ENCODE measurements around the gene ACSS3.
"Not testable (repeated sequence)": the region's sequence is repeated elsewhere in the genome, so short reads cannot be mapped to it uniquely, and the experiment has no call there.

The ACSS3 gene

GRCh38 chr12:81167694-81168093, 89.8 kb downstream of the ACSS3 start:
- no peak for DNase-seq (ENCODE audit: low read depth)

- no peak for DNase-seq (ENCODE audit: low read depth)
Measured at GRCh38 chr12:81168445-81168844, 90.6 kb downstream of the ACSS3 start.

- DNase-seq (ENCODE audit: low read depth): no peak
Measured at GRCh38 chr12:81170072-81170471, 92.2 kb downstream of the ACSS3 start.

- no peak for DNase-seq (ENCODE audit: low read depth)
Measured at GRCh38 chr12:81172851-81173250, 95.0 kb downstream of the ACSS3 start.

GRCh38 chr12:81174664-81175063, 96.8 kb downstream of the ACSS3 start:
- no peak for DNase-seq (ENCODE audit: low read depth)

GRCh38 chr12:81176796-81177195, 98.9 kb downstream of the ACSS3 start:
- no peak for DNase-seq (ENCODE audit: low read depth)

GRCh38 chr12:81181691-81182090, 103.8 kb downstream of the ACSS3 start:
- no peak for DNase-seq (ENCODE audit: low read depth)

- no peak for DNase-seq (ENCODE audit: low read depth)
Measured at GRCh38 chr12:81187686-81188085, 109.8 kb downstream of the ACSS3 start.

- DNase-seq (ENCODE audit: low read depth): no peak
Measured at GRCh38 chr12:81196595-81196994, 118.7 kb downstream of the ACSS3 start.

GRCh38 chr12:81200561-81200960, 122.7 kb downstream of the ACSS3 start:
- not testable (repeated sequence) for DNase-seq (ENCODE audit: low read depth)

GRCh38 chr12:81203671-81204204, 125.9 kb downstream of the ACSS3 start:
- DNase-seq (ENCODE audit: low read depth): no peak

- no peak for DNase-seq (ENCODE audit: low read depth)
Measured at GRCh38 chr12:81205416-81205815, 127.5 kb downstream of the ACSS3 start.

- DNase-seq (ENCODE audit: low read depth): no peak
Measured at GRCh38 chr12:81206429-81206828, 128.6 kb downstream of the ACSS3 start.

- DNase-seq (ENCODE audit: low read depth): no peak
Measured at GRCh38 chr12:81207173-81207572, 129.3 kb downstream of the ACSS3 start.

GRCh38 chr12:81207664-81208063, 129.8 kb downstream of the ACSS3 start:
- no peak for DNase-seq (ENCODE audit: low read depth)

GRCh38 chr12:81208187-81208911, 130.5 kb downstream of the ACSS3 start:
- DNase-seq (ENCODE audit: low read depth): no peak

- no peak for DNase-seq (ENCODE audit: low read depth)
Measured at GRCh38 chr12:81209012-81209411, 131.1 kb downstream of the ACSS3 start.

- not testable (repeated sequence) for DNase-seq (ENCODE audit: low read depth)
Measured at GRCh38 chr12:81209772-81210225, 131.9 kb downstream of the ACSS3 start.

- DNase-seq (ENCODE audit: low read depth): no peak
Measured at GRCh38 chr12:81211306-81211705, 133.4 kb downstream of the ACSS3 start.

- no peak for DNase-seq (ENCODE audit: low read depth)
Measured at GRCh38 chr12:81212996-81213696, 135.3 kb downstream of the ACSS3 start.

GRCh38 chr12:81216739-81217138, 138.9 kb downstream of the ACSS3 start:
- no peak for DNase-seq (ENCODE audit: low read depth)

- no peak for DNase-seq (ENCODE audit: low read depth)
Measured at GRCh38 chr12:81221681-81222080, 143.8 kb downstream of the ACSS3 start.

- DNase-seq (ENCODE audit: low read depth): no peak
Measured at GRCh38 chr12:81222846-81223592, 145.1 kb downstream of the ACSS3 start.

Data from activated T-cell treated with anti-CD3 and anti-CD28 coated beads for 48 hours (primary cell).